Jurkat, Clone E6-1 (cell line): ENCODE results near the gene TSPAN14.
"Not testable (repeated sequence)": the region's sequence is repeated elsewhere in the genome, so short reads cannot be mapped to it uniquely, and the experiment has no call there.

Experiments used
- DNase-seq: peaks from one replicate; pipeline ENCODE4 v3.0.0-alpha.2; 2011; ENCODE audit warnings: low read depth, low spot score
- H3K4me3 ChIP-seq: 2 replicates; pipeline ENCODE4 v1.5.1; 2011; ENCODE audit warnings: mild to moderate bottlenecking, low read length, control low read depth, moderate library complexity

The TSPAN14 gene

DNA sequence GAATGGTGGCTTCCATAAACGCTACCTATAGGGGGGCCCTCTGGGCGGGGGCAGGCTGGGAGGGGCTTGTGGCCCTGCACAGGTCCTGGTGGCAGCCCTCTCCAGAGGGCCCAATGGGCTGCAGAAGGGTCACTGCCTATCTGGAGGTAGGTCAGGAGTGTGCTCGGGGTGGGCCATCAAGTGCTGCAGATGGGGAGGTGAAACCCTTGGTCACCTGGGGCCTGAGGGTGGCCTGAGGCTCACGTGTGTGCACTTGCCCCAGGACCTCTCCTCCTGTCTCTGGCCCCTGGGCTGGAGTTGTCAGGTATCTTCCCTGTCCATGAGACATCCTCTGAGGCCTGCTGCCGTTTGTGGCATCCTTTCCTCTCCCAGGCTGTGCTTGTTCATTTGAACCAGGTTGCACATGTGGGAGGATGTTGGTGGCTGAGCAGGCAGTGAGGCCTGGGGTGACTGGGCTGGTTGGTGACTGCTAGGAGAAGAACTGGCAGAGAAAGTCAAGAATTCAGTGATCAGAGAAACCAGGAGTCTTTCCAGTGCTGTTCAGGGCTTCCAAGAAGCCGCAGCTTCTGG, 62.5 kb downstream of the TSPAN14 start:
- no peak overlapping the region for H3K4me3 ChIP-seq
- DNase-seq, result no peak

DNA sequence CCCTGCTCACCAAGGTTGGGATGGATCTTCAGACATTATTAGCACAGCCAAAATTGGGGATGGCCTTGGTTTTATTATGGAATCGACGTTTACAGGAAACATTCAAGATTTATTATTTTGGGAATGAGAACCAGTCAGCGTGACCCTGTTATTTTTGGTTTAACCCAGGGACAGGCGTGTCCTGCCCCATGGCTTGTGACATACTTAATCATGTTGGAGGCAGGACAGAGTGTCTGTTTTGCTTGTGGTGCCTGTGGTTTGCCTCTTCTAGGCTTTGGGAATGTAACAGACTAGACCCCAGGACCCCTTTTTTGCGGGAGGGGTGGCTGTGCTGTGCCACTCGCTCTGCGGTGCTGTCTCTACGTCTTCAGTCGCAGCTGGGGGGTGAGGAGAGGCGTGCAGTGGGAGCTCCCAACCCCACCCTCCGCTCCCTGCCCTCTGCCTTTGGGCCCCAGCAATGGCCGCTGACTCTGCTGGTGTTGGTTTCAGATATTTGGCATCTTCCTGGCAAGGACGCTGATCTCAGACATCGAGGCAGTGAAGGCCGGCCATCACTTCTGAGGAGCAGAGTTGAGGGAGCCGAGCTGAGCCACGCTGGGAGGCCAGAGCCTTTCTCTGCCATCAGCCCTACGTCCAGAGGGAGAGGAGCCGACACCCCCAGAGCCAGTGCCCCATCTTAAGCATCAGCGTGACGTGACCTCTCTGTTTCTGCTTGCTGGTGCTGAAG, 63.5 kb downstream of the TSPAN14 start:
- no peak for DNase-seq
- H3K4me3 ChIP-seq, result no peak overlapping the region

- no peak for DNase-seq
- H3K4me3 ChIP-seq, result no peak overlapping the region
Observed at GRCh38 chr10:80518143-80518806, 64.2 kb downstream of the TSPAN14 start.

DNA sequence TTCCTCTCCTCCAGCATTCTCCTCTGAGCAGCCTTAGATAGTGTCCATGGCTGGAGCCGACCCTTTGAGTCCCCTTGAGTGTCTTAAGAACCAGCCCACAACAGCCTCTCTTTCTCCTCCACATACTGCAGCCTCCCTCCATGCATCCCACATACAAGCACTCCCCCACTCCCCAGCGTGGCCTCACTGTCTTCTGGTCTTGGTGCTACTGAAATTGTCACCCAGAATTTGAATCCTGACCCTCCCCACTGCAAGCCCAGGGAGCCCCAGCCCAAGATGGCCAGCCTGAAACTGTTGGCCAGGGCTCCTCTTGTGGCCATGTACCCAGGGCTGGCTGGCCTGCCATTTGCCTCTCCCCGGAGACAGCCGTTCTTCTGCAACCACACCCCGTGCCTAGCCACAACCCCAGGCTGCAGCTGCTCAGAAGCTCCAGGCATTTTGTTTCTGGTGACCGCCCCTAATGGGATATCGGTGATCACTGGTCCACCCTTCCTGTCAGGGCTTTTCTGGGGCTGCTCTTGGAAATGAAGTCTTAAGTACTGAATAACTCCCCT, 64.8 kb downstream of the TSPAN14 start:
- no peak for DNase-seq
- H3K4me3 ChIP-seq, result no peak overlapping the region

DNA sequence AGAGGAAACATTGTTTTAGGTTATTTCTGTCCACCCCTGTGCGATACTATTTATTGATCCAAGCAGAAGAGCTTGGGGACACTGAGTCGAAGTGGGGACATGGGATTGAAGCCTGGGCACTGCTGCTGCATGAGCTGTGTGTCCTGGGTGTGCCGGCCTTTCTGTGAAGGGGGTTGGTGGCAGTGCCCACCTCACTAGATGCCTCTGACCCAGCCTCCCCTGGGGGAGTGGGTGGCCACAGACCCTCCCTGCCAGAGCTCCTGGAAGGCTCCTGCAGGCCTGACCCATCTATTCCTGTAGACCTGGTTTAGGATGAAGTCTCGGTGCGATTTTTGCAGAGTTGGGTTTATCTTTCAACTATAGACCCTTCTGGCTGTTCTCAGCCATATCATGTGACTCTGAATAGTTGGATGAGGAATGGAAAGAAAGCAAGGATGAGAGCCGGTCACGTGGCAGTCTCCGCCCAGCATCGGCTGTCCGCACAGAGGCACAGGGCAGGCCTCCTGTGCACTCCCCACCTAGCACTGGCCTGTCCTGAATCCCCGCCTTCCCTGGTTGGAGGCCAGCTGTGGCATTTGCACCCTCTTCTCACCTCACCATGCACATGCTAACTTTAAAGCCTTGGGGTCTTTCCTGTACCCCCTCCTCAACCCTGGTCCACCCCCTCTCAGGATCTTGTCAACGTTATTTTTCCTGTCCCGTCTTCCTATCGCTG, 66.0 kb downstream of the TSPAN14 start:
- no peak overlapping the region for H3K4me3 ChIP-seq
- DNase-seq, result no peak

GRCh38 chr10:80520661-80521470, 66.8 kb downstream of the TSPAN14 start:
- no peak for DNase-seq
- no peak overlapping the region for H3K4me3 ChIP-seq

GRCh38 chr10:80522756-80523363, 68.8 kb downstream of the TSPAN14 start:
- H3K4me3 ChIP-seq, result no peak overlapping the region
- DNase-seq, result no peak

- DNase-seq, result no peak
- H3K4me3 ChIP-seq, result no peak overlapping the region
Observed at GRCh38 chr10:80523773-80524172, 69.7 kb downstream of the TSPAN14 start.

DNA sequence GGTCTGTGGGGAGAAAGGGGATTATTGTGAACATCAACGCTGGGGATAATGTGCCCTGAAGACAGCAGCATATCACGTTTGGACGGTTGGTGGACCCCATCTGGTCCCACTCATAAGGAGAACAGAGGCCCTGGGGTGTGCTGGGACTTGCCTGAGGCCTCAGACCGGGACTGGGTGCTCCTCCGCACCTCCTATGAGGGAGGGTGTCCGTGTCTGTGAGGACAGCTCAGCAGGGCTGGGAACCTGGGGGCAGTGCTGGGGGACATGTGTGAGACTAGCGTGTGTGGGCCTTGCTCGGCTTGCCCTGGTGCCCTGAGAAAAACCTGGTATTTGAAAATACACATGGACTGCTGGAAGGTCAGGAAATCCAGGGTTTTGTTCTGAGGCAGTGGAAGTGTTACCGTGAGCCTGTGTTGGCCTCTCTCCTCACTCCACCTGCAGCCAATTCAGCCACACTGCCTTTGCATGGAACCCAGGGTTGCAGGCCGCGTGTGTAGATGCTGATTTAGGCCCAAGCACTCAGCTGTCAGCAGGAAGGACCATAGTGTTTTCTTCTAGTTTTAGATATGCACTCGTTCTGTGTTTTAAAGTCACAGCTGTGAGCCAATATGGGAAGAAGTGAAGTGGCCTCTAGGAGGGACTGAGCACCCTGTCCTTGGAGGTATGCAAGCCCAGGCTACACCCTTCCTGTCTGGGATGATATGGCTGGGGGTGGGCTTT, 70.2 kb downstream of the TSPAN14 start:
- no peak for DNase-seq

GRCh38 chr10:80526218-80526617, 72.1 kb downstream of the TSPAN14 start:
- no peak overlapping the region for H3K4me3 ChIP-seq
- no peak for DNase-seq

More for the DNA sequence above, 70.2 kb downstream of the TSPAN14 start:
- no peak overlapping the region for H3K4me3 ChIP-seq

DNA sequence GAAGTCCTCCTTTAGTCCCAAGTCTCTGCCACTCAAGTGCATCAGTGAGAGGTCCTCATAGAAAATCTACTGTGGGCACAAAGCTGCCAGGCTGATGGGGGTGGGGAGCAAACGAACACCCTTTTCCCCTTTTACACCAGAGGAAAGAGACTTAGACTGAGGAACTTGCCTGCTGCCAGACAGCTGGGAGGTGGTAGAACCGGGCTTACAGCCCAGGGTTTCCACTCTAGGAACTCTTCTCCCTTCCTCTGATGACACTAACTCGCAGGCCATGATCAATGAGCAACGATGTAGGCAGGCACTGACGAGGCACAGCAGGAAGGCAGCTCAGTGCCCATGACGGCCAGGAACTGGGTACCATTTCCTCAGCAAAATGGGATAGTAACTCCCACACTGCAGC, 72.6 kb downstream of the TSPAN14 start:
- DNase-seq, result no peak
- H3K4me3 ChIP-seq, result no peak overlapping the region

DNA sequence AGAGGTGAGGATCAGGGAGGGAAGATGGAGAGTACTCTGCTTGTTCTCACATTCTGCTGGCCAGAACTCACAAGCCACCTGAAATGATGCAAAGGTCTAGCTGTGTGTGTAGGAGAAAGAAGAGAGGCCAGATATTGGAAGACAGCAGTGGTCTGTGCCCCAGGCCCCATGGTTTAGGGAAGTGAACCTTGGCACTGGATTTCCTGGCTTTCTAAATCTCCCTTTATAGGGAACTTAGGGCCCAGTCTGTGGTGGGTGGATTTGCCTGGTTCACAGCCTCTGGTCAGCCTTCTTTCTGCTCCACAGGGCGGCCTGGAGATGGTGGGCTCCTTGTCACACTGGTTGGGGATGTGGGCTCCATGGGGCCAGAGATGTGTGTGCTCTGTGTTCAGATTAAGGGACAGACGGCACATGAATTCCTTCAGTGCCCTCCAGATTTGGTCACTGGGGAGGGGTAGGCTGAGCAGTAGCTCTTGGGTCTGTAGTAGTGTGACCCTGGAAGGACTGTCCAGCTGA, 74.1 kb downstream of the TSPAN14 start:
- DNase-seq, result no peak
- no peak overlapping the region for H3K4me3 ChIP-seq

GRCh38 chr10:80528901-80529300, 74.8 kb downstream of the TSPAN14 start:
- no peak overlapping the region for H3K4me3 ChIP-seq
- no peak for DNase-seq

DNA sequence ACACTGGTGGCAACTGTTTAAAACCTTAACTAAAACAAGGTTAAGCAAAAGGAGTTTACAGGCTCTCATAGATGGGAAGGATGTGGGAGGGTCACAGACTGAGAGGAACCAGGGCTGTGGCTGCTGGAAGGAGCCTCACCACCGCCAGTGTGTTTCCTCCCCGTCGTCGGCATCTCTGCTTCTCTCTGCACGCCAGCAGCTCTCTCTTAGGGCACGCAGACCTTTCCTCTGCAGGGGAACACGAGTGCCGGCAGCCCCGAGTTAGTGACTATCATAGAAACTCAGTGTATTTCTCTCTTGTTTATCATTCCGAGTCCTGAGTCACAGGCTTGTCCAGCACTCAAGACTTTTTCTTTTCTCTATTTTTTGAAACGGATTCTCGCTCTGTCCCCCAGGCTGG, 75.5 kb downstream of the TSPAN14 start:
- H3K4me3 ChIP-seq, result no peak overlapping the region
- DNase-seq, result peak; percentile 39

DNA sequence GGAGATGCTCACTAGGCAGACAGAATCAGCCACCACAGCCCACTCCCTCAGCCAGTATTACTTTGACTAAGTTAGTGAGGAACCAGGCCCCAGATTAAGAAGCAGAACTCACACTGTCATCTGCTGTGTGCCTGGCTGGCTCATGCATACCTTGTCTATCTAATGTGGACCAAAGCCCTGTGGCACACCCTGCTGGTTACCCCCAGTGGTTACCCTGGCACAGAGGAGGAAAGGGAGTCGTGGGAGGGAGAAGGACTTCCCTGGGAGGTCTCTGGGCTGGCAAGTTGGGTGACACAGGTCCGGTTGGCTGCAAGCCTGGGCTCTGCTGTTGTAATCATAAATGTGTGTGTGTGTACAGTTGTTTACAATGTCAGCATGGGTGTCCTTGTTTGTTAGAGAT, 76.1 kb downstream of the TSPAN14 start:
- H3K4me3 ChIP-seq, result no peak overlapping the region
- DNase-seq, result peak; percentile 18

DNA sequence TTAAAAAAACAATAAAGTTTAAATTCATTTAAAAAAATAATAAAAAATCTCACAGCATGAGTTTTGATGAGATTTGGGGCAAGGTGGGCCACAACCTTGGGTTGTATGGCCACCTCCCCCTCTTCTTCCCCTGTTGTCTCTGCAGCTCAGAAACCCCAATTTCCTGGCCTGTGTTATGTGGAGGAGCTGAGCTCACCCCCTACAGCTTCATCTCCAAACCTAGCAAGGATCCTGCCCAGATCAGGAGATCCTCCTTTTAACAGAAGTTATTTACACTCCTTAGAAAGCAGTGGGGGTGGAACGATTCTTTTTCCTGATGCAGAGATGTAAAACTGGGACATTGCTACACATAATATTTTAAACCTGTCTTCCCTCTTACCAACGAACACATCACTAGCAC, 76.7 kb downstream of the TSPAN14 start:
- peak; percentile 9 for DNase-seq
- H3K4me3 ChIP-seq, result no peak overlapping the region

DNA sequence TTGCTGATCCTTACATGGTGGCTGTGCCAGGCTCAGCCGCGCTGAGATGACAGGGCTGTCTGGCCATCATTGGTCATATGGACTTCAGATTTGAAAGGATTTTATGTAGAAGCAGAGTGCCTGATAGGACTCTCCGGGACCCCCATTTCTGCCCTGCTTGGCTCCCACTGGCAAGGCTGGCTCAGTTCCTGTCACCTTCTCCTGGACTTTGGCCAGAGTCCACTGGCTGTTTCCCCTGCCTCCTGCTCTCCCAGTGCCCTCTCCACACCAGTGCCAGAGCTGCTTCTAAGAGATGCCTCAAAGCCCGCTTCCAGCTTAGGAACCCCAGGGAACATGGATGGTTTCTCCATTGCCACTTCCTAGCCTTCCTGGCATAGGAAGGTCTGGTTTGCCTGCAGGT, 78.5 kb downstream of the TSPAN14 start:
- H3K4me3 ChIP-seq, result no peak overlapping the region
- no peak for DNase-seq

DNA sequence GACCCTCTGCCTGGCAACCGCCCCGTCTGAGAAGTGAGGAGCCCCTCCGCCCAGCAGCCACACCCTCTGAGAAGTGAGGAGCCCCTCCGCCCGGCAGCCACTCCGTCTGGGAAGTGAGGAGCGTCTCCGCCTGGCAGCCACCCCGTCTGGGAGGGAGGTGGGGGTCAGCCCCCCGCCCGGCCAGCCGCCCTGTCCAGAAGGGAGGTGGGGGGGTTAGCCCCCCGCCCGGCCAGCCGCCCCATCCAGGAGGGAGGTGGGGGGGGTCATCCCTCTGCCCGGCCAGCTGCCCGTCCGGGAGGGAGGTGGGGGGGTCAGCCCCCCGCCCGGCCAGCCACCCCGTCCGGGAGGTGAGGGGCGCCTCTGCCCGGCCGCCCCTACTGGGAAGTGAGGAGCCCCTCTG, 79.9 kb downstream of the TSPAN14 start:
- not testable (repeated sequence) for H3K4me3 ChIP-seq, DNase-seq
